ENCODE measurements around the gene AFF2.

The AFF2 gene

DNA sequence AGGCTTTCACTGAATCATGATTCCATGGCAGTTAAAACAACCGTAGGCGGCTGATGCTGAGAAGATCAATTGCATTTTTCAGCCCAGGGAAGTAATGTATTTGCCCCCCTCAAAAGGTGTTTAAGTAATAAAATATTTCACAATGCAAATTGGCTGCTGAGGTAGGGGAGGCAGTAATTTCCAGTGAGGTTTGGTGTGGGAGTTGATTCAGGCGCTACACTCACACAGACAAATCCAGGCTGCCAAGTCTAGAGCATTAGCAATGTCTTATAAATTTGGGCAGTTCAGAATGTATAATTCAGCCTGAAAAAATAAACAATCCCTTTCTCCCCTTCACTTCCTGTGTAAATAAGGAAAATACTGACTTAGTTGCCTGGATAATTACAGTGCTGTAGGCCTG lies 543.0 kb downstream of the AFF2 start:
- FAIRE-seq, result no peak
- no peak for DNase-seq (ENCODE audit: insufficient read length, low spot score)

DNA sequence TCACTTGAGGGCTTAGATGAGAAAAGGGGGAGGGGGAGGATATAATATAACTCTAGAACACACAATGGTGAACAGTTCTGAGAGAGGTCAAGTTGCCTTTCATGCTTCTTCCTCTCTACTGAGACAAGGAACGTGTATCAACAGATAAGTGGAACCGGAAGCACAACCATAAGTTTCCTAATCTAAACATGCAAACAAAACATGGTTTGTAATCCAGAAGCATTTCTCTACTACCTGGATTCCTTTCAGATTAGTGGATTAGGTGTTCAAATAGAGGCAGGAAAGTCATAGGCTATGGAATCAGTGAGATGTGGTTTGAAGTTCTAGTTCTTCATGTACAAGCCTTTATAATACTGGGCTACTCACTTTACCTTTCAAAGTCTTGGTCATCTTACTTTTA lies 544.1 kb downstream of the AFF2 start:
- FAIRE-seq (no peak), DNase-seq (ENCODE audit: insufficient read length, low spot score) (no peak)

DNA sequence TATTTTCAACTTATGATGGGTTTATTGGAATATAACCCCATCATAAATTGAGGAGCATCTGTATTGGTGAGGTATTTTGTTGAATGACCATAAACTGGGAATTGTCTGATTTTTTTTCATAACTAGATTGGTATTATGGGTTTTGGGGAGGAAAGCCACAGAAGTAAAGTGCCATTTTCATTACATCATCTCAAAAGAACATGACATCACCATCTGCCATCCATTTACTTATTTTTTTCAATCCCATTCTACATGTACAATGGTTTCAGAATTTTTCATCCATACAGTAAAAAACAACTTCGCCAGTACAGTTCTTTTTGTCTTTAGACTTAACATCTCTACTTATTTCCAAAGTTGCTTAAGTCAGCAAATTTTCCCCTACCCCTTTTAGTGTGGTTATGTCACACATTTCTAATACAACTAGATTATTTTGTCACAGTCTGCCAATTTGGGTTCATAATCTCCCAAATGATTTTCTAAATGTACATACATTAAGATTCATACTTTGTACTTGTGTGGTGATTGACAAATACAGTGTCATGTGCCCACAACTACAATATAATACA lies 545.3 kb downstream of the AFF2 start:
- FAIRE-seq (no peak), DNase-seq (ENCODE audit: insufficient read length, low spot score) (no peak)

Data from GM19239 (cell line).